Measurements from ENCODE around the gene DNAJC4.

Gene DNAJC4

GRCh38 chr11:64276653-64277431 lies 46.5 kb downstream of the DNAJC4 start:
- no peak for DNase-seq (ENCODE audit: low spot score)

GRCh38 chr11:64278576-64279190 lies 48.3 kb downstream of the DNAJC4 start:
- DNase-seq (ENCODE audit: low spot score): no peak

GRCh38 chr11:64281957-64282770 lies 51.8 kb downstream of the DNAJC4 start:
- DNase-seq (ENCODE audit: low spot score): no peak

- DNase-seq (ENCODE audit: low spot score): no peak
Measured at GRCh38 chr11:64283092-64283491, 52.7 kb downstream of the DNAJC4 start.
